Fibroblast of the aortic adventitia (primary cell): ENCODE data around the gene CHAF1B. TPM values are rescaled to one million over a fixed set of nuclear protein-coding genes. Genes with fewer than 3 reads are reported as not detected.

Experiments
- DNase-seq: peaks from one replicate; pipeline ENCODE4 v3.0.0-alpha.2; 2010; ENCODE audit warnings: low read depth
- H3K4me3 ChIP-seq: 2 replicates; pipeline ENCODE4 v1.5.1; 2011; ENCODE audit warnings: low read depth, mild to moderate bottlenecking, control low read depth, low read length, moderate library complexity
- total RNA-seq: library from RNA; depleted of rRNA; stranded (reverse); fragments of >200 nt; gene quantifications from 2 replicates; pipeline ENCODE4 v1.2.3, GENCODE V29; 2012; ENCODE audit warnings: low replicate concordance
- TF ChIP-seq, protein P1 (sequence below): IDR thresholded peaks from 2 replicates; pipeline ENCODE4 v1.5.1; 2011; ENCODE audit warnings: mild to moderate bottlenecking, low read length, control low read depth, inconsistent platforms; ENCODE audit not compliant: insufficient read depth

The CHAF1B gene
- total RNA-seq, 1 donor: 7.8 TPM

DNA sequence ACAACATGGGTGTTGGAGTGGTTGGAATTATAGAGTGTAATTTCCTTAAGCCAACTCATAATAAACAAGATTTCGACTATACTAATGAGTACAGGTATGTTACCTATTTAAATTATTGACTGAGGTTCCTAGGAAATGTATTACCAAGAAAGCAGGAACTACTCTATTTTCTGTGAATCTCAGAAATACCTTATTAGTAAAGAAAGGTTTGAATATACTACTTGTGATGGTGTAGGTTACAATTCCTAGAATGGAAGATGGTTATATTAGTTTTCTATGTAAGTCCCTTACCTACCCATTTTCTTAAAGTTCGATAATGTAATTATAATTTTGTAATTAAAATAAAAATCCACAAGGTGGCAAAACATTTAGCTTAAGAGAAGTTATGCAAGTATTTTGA is 35.9 kb upstream of the CHAF1B start:
- DNase-seq: no peak
- TF ChIP-seq, protein P1, sequence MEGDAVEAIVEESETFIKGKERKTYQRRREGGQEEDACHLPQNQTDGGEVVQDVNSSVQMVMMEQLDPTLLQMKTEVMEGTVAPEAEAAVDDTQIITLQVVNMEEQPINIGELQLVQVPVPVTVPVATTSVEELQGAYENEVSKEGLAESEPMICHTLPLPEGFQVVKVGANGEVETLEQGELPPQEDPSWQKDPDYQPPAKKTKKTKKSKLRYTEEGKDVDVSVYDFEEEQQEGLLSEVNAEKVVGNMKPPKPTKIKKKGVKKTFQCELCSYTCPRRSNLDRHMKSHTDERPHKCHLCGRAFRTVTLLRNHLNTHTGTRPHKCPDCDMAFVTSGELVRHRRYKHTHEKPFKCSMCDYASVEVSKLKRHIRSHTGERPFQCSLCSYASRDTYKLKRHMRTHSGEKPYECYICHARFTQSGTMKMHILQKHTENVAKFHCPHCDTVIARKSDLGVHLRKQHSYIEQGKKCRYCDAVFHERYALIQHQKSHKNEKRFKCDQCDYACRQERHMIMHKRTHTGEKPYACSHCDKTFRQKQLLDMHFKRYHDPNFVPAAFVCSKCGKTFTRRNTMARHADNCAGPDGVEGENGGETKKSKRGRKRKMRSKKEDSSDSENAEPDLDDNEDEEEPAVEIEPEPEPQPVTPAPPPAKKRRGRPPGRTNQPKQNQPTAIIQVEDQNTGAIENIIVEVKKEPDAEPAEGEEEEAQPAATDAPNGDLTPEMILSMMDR: no peak

DNA sequence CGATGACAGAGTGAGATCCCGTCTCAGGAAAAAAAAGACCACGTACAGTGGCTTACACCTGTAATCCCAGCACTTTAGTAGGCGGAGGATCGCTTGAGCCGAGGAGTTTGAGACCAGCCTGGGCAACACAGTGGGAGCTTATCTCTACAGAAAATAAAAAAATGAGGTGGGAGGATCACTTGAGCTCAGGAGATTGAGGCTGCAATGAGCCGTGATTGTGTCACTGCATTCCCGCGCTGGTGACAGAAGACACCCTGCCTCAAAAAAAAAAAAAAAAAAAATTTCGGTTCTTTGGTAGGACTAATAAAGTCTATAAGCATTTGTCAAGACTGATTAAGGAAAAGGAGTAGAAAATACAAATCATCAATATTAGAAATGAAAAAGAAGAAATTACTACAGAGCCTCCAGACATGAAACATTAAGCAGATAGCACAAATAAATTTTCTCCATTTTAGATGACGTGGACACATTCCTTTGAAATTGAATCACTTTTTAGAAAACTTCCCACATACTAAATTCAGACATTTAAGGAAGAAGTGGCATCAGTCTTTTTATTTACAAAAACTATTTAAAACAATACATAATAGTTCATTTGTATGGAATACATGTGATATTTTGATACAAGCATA is 34.8 kb upstream of the CHAF1B start:
- DNase-seq: peak; percentile 71
- TF ChIP-seq, protein P1: no peak
- no peak overlapping the region for H3K4me3 ChIP-seq

More for the DNA sequence above, 35.9 kb upstream of the CHAF1B start:
- H3K4me3 ChIP-seq: no peak overlapping the region

DNA sequence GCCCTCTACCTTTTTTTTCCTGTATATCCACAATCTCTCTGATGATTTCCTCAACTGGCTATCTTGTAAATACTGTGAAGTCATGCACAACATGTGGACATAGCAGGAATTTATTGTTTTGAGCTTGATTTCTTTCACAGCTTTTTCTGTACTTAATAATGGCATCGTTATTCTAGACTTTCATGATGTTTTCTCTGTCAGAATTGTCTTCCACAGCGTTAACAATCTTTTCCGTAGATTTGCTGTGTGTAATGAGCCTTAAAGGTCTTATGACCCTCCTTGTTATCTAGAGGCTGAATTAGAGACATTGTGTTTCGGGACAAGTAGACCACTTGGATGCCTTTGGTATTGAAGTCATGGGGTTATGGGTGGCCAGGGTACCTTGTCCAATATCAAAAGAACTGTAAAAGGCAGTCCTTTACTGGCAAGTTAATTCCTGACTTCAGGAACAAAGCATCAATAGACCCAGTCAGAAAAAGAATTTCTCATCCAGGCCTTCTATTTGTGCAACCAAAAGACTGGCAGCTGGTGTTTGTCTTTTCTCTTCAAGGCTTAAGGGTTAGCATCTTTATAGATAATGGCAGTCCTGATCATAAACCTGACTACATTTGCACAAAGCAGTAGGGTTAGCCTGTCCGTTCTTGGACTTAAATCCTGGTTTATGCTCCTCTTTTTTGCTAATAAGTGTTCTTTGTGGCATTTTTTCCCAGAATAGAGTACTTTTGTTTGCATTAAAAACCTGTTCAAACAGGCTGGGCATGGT is 30.1 kb upstream of the CHAF1B start:
- H3K4me3 ChIP-seq: no peak overlapping the region
- DNase-seq: no peak
- TF ChIP-seq, protein P1: no peak

DNA sequence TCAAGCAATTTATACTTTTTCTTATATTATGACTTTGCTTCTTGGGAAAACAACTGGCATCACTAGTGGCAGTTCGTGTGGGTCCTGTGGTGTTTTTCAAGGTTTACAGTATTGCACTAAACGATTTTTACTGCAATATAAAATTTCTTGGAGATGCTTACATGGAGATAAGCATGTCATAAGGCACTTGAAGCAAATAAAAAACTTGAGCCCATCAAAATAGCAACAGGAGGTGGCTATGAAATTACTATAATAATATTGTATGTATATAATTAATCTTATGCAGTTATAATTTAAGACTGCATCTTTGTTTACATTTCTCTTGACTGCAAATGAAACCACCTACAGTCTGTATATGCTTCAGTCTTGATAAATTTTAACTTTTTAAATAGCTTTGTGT is 29.3 kb upstream of the CHAF1B start:
- H3K4me3 ChIP-seq: no peak overlapping the region
- TF ChIP-seq, protein P1: no peak
- DNase-seq: no peak

- H3K4me3 ChIP-seq: no peak overlapping the region
- TF ChIP-seq, protein P1: no peak
- no peak for DNase-seq
Observed at GRCh38 chr21:36359185-36359584, 26.0 kb upstream of the CHAF1B start.

- H3K4me3 ChIP-seq: no peak overlapping the region
- TF ChIP-seq, protein P1: no peak
Observed at GRCh38 chr21:36369064-36369685, 16.0 kb upstream of the CHAF1B start.

More at GRCh38 chr21:36369064-36369685, 16.0 kb upstream of the CHAF1B start:
- no peak for DNase-seq
